Neural cell (in vitro differentiated cells): ENCODE data around the gene IFT20. TPM values are rescaled to one million over a fixed set of nuclear protein-coding genes. Genes with fewer than 3 reads are reported as not detected.

Experiments
- H2AFZ ChIP-seq: fragments of 200-600, 300-800 bp; sonication (generic), shearing (Covaris generic); 2 replicates; pipeline ENCODE4 v1.6.0; 2014; ENCODE audit warnings: low read depth, mild to moderate bottlenecking, antibody characterized with exemption, low read length, moderate library complexity
- H3F3A ChIP-seq: fragments of 200-600 bp; shearing (Covaris generic); 2 replicates; pipeline ENCODE4 v1.6.1; 2016; ENCODE audit warnings: mild to moderate bottlenecking, moderate library complexity, mixed read lengths, antibody characterized with exemption, low read length; ENCODE audit not compliant: insufficient read depth, poor library complexity, severe bottlenecking
- H3K27ac ChIP-seq: fragments of 200-600, 300-800 bp; sonication (generic), shearing (Covaris generic); 2 replicates; pipeline ENCODE4 v1.5.1; 2014; ENCODE audit warnings: mild to moderate bottlenecking, low read length, moderate library complexity
- H3K27me3 ChIP-seq: fragments of 300-800, 200-600 bp; sonication (generic), shearing (Covaris generic); 2 replicates; pipeline ENCODE4 v1.6.0; 2014; ENCODE audit warnings: mild to moderate bottlenecking, low read depth, low read length, moderate library complexity; ENCODE audit not compliant: insufficient read depth
- H3K36me3 ChIP-seq: fragments of 300-800, 200-600 bp; sonication (generic), shearing (Covaris generic); 2 replicates; pipeline ENCODE4 v1.5.1; 2014; ENCODE audit warnings: mild to moderate bottlenecking, antibody characterized with exemption, low read length, moderate library complexity; ENCODE audit not compliant: insufficient read depth
- H3K4me2 ChIP-seq: fragments of 300-800, 200-600 bp; sonication (generic), shearing (Covaris generic); 2 replicates; pipeline ENCODE4 v1.6.0; 2014; ENCODE audit warnings: mild to moderate bottlenecking, low read length
- H3K4me3 ChIP-seq: fragments of 300-800, 200-600 bp; sonication (generic), shearing (Covaris generic); 2 replicates; pipeline ENCODE4 v1.5.1; 2014; ENCODE audit warnings: mild to moderate bottlenecking, low read length, moderate library complexity
- H3K79me2 ChIP-seq: fragments of 200-600 bp; shearing (Covaris generic); replicated peaks from 2 replicates; pipeline ENCODE4 v1.6.0; 2014; ENCODE audit warnings: mild to moderate bottlenecking, low read length, moderate library complexity; ENCODE audit not compliant: insufficient read depth
- H3K9ac ChIP-seq: fragments of 300-800, 200-600 bp; sonication (generic), shearing (Covaris generic); 2 replicates; pipeline ENCODE4 v1.6.1; 2016; ENCODE audit warnings: mild to moderate bottlenecking, low read length, mixed read lengths
- H3K9me2 ChIP-seq: fragments of 200-600 bp; shearing (Covaris generic); 2 replicates; pipeline ENCODE4 v1.6.1; 2016; ENCODE audit warnings: mild to moderate bottlenecking, low read length, mixed read lengths; ENCODE audit not compliant: insufficient read depth
- H3K9me3 ChIP-seq: fragments of 200-600, 300-800 bp; sonication (generic), shearing (Covaris generic); 2 replicates; pipeline ENCODE4 v1.6.1; 2016; ENCODE audit warnings: mild to moderate bottlenecking, mixed run types, low read length, moderate library complexity, mixed read lengths
- H4K20me1 ChIP-seq: fragments of 200-600 bp; shearing (Covaris generic); 2 replicates; pipeline ENCODE4 v1.6.1; 2016; ENCODE audit warnings: mild to moderate bottlenecking, mixed run types; ENCODE audit not compliant: insufficient read depth
- EP300 ChIP-seq: fragments of 450-650 bp; conservative IDR thresholded peaks from 2 replicates; pipeline ENCODE4 v1.6.1; 2014; ENCODE audit warnings: antibody characterized with exemption, mild to moderate bottlenecking, moderate library complexity; ENCODE audit not compliant: poor library complexity, severe bottlenecking
- EZH2 ChIP-seq: fragments of 200-600, 300-800 bp; shearing (Covaris generic), sonication (generic); IDR thresholded peaks from 2 replicates; pipeline ENCODE4 v1.6.1; 2014; ENCODE audit warnings: antibody characterized with exemption, low read length, borderline replicate concordance, mild to moderate bottlenecking; ENCODE audit not compliant: insufficient read depth, poor library complexity, severe bottlenecking
- MXI1 ChIP-seq: fragments of 450-650 bp; conservative IDR thresholded peaks from 2 replicates; pipeline ENCODE4 v1.6.1; 2014; ENCODE audit warnings: antibody characterized with exemption, mild to moderate bottlenecking; ENCODE audit not compliant: poor library complexity, severe bottlenecking
- POLR2AphosphoS5 ChIP-seq: IDR thresholded peaks from 2 replicates; pipeline ENCODE4 v1.6.1; 2012
- RAD21 ChIP-seq: fragments of 450-650 bp; conservative IDR thresholded peaks from 2 replicates; pipeline ENCODE4 v1.6.1; 2014; ENCODE audit warnings: antibody characterized with exemption, mild to moderate bottlenecking, moderate library complexity
- SMC3 ChIP-seq: fragments of 450-650 bp; conservative IDR thresholded peaks from 2 replicates; pipeline ENCODE4 v1.6.1; 2014; ENCODE audit warnings: antibody characterized with exemption, mild to moderate bottlenecking, moderate library complexity; ENCODE audit not compliant: poor library complexity
- TAF1 ChIP-seq: IDR thresholded peaks from 2 replicates; pipeline ENCODE4 v1.6.1; 2012; ENCODE audit warnings: low read depth
- polyA plus RNA-seq: library from polyadenylated mRNA; depleted of rRNA; stranded (reverse); fragments of >200 nt; gene quantifications from 2 replicates; pipeline ENCODE4 v1.2.3, GENCODE V29; 2014
- TF ChIP-seq, protein P1 (sequence below): IDR thresholded peaks from 2 replicates; pipeline ENCODE4 v1.6.1; 2012; ENCODE audit warnings: borderline replicate concordance
- TF ChIP-seq, protein P2 (sequence below): fragments of 450-650 bp; IDR thresholded peaks from 2 replicates; pipeline ENCODE4 v1.5.1; 2014; ENCODE audit warnings: antibody characterized with exemption, mild to moderate bottlenecking, moderate library complexity; ENCODE audit not compliant: poor library complexity, severe bottlenecking

Gene IFT20
- polyA plus RNA-seq, 1 donor from 2014 or later = 213 TPM

DNA sequence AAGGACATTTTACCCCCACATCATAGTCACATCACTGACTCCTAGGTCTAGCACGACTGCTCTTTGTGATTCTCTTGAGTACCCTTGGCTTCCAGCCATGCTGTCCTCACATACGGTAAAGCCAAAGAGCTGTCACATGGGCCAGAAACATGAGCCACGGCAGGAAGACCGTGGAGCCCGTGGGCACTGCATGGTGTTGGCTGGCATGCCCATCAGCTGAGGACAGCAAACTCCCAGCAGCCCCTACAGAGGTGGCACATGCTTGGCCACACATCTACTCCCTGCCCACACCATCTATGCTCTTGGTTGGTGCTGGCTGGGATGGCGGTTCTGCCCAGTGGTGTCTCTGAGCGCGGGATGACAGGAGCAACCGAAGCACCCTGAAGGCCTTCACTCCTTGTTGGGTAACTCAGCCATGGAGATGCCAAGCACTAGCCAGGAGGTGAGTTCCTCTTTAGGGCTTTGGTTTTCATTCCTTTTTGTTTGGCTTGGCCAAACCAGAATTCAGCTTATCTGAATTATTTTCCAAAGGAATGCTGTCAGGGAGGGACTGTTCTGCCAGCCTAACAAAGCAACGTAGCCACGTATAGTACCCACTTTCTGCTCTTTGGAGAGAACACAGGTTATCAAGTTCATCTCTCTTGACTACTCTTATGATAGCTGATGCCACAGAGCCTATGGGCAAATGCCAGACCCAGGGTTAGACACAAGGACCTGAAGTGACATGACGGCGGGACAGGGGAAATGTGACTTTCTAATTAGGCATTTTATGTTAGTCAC is 10.3 kb upstream of the IFT20 start:
- no peaks in the 10 kb centered on the region for H3F3A ChIP-seq
- H3K9me2 ChIP-seq = no peaks in the 10 kb centered on the region
- H3K36me3 ChIP-seq = peaks cover 13% of the 10 kb centered on the region
- TF ChIP-seq, protein P1, sequence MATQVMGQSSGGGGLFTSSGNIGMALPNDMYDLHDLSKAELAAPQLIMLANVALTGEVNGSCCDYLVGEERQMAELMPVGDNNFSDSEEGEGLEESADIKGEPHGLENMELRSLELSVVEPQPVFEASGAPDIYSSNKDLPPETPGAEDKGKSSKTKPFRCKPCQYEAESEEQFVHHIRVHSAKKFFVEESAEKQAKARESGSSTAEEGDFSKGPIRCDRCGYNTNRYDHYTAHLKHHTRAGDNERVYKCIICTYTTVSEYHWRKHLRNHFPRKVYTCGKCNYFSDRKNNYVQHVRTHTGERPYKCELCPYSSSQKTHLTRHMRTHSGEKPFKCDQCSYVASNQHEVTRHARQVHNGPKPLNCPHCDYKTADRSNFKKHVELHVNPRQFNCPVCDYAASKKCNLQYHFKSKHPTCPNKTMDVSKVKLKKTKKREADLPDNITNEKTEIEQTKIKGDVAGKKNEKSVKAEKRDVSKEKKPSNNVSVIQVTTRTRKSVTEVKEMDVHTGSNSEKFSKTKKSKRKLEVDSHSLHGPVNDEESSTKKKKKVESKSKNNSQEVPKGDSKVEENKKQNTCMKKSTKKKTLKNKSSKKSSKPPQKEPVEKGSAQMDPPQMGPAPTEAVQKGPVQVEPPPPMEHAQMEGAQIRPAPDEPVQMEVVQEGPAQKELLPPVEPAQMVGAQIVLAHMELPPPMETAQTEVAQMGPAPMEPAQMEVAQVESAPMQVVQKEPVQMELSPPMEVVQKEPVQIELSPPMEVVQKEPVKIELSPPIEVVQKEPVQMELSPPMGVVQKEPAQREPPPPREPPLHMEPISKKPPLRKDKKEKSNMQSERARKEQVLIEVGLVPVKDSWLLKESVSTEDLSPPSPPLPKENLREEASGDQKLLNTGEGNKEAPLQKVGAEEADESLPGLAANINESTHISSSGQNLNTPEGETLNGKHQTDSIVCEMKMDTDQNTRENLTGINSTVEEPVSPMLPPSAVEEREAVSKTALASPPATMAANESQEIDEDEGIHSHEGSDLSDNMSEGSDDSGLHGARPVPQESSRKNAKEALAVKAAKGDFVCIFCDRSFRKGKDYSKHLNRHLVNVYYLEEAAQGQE = no peak
- TF ChIP-seq, protein P2, sequence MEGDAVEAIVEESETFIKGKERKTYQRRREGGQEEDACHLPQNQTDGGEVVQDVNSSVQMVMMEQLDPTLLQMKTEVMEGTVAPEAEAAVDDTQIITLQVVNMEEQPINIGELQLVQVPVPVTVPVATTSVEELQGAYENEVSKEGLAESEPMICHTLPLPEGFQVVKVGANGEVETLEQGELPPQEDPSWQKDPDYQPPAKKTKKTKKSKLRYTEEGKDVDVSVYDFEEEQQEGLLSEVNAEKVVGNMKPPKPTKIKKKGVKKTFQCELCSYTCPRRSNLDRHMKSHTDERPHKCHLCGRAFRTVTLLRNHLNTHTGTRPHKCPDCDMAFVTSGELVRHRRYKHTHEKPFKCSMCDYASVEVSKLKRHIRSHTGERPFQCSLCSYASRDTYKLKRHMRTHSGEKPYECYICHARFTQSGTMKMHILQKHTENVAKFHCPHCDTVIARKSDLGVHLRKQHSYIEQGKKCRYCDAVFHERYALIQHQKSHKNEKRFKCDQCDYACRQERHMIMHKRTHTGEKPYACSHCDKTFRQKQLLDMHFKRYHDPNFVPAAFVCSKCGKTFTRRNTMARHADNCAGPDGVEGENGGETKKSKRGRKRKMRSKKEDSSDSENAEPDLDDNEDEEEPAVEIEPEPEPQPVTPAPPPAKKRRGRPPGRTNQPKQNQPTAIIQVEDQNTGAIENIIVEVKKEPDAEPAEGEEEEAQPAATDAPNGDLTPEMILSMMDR = no peak
- TF ChIP-seq RAD21 (no peak), TAF1 (no peak), POLR2AphosphoS5 (no peak), SMC3 (no peak), EP300 (no peak), MXI1 (no peak)
- no peak overlapping the region for H3K9ac ChIP-seq
- no peak overlapping the region for H3K27ac ChIP-seq
- no peaks in the 10 kb centered on the region for H3K27me3 ChIP-seq
- H3K79me2 ChIP-seq = no peaks in the 10 kb centered on the region
- H2AFZ ChIP-seq = no peak overlapping the region
- no peaks in the 10 kb centered on the region for H4K20me1 ChIP-seq
- no peak overlapping the region for H3K4me3 ChIP-seq
- no peaks in the 10 kb centered on the region for H3K9me3 ChIP-seq
- no peak overlapping the region for H3K4me2 ChIP-seq

GRCh38 chr17:28344435-28344901 is 9.2 kb upstream of the IFT20 start:
- Histone ChIP-seq H3K36me3 (peaks cover 13% of the 10 kb centered on the region), H3F3A (no peaks in the 10 kb centered on the region), H3K79me2 (peaks cover 2% of the 10 kb centered on the region), H3K9me3 (no peaks in the 10 kb centered on the region), H4K20me1 (no peaks in the 10 kb centered on the region), H3K27ac (no peak overlapping the region), H3K9me2 (no peaks in the 10 kb centered on the region), H3K4me3 (no peak overlapping the region), H3K27me3 (no peaks in the 10 kb centered on the region), H3K9ac (no peak overlapping the region), H3K4me2 (no peak overlapping the region), H2AFZ (no peak overlapping the region)
- no peak for TF ChIP-seq EP300
- TF ChIP-seq, protein P1 = no peak
- no peak for TF ChIP-seq RAD21
- TF ChIP-seq SMC3 = no peak
- TF ChIP-seq EZH2 = no peak
- TF ChIP-seq TAF1 = no peak
- TF ChIP-seq POLR2AphosphoS5 = no peak
- TF ChIP-seq, protein P2 = no peak
- no peak for TF ChIP-seq MXI1
